ENCODE results near the gene SPTLC2. TPM values are rescaled to one million over a fixed set of nuclear protein-coding genes. Genes with fewer than 3 reads are reported as not detected.

The SPTLC2 gene
- total and polyA plus RNA-seq, 2 of the 8 experiments (the other 6 are each of a cell fraction or from before 2014, with no cell fraction given): 8.9 to 35.1 TPM

DNA sequence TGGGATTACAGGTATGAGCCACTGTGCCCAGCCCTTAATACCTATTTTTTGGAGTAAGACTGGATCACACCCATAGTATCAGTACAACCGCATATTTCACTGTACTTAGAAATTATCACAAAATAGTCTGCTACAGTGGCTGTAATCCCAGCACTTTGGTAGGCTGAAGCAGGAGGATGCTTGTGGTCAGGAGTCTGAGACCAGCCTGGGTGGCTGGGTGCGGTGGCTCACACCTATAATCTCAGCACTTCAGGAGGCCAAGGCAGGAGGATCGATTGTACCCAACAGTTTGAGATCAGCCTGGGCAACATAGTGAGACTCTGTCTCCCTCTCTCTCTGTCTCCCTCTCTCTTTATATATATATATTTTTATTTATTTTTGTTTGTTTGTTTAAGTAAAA is 5.9 kb downstream of the SPTLC2 start:
- Histone ChIP-seq H3K23me2 (ENCODE audit: low read depth, low read length) (peaks cover 4% of the 10 kb centered on the region; the same call in 1 of the 2 replicates), H3K79me1 (ENCODE audit: low read depth, low read length) (peaks cover 5% of the 10 kb centered on the region; the same call in 1 of the 2 replicates), H3K14ac (ENCODE audit: insufficient read length) (no peak overlapping the region), H2BK15ac (ENCODE audit: low read length) (no peak overlapping the region), H2AK5ac (ENCODE audit: low read depth, low read length) (no peak overlapping the region), H4K5ac (ENCODE audit: insufficient read length, low read depth, low read length) (no peak overlapping the region), H3K4ac (replicated peaks; ENCODE audit: insufficient read length, low read depth, low read length) (no peak overlapping the region), H2BK120ac (replicated peaks; ENCODE audit: low read depth, low read length) (no peak overlapping the region), H4K20me1 (replicated peaks in 1 of 2; ENCODE audit: control insufficient read depth in 1 of 2, insufficient read depth in 2 of 2, low read length in 2 of 2) (peaks cover 4 to 5% of the 10 kb centered on the region in 2 experiments), H3K23ac (ENCODE audit: insufficient read length) (no peak overlapping the region), H3K9ac (replicated peaks in 1 of 4; ENCODE audit: extremely low read depth in 1 of 4, low read depth in 3 of 4, low read length in 3 of 4) (no peak overlapping the region), H2AFZ (ENCODE audit: low read length) (no peak overlapping the region), H3K4me1 (replicated peaks in 1 of 4; ENCODE audit: control insufficient read depth in 3 of 4, insufficient read depth in 4 of 4, low read length in 3 of 4) (peaks cover 0 to 3% (median 0%) of the 10 kb centered on the region in 4 experiments; a peak in 2 of 7 replicates), H3K36me3 (ENCODE audit: control insufficient read depth in 2 of 4, insufficient read depth in 4 of 4, low read length in 3 of 4) (no peaks in the 10 kb centered on the region), H3K27me3 (replicated peaks in 1 of 4; ENCODE audit: control insufficient read depth in 3 of 4, extremely low read depth in 1 of 4, insufficient read depth in 3 of 4, low read length in 3 of 4) (no peaks in the 10 kb centered on the region), H3K9me3 (ENCODE audit: insufficient read depth in 2 of 2, low read depth in 1 of 2, low read length in 1 of 2) (no peaks in the 10 kb centered on the region), H3K18ac (ENCODE audit: extremely low read depth, low read length) (no peak overlapping the region), H2BK20ac (ENCODE audit: low read length) (no peak overlapping the region), H3K79me2 (ENCODE audit: control insufficient read depth in 1 of 2, insufficient read depth in 2 of 2, low read length in 2 of 2) (peaks cover 5 to 92% of the 10 kb centered on the region in 2 experiments), H3K4me3 (ENCODE audit: extremely low read depth in 1 of 4, insufficient read depth in 2 of 4, low read depth in 3 of 4, low read length in 4 of 4) (no peak overlapping the region), H3K27ac (ENCODE audit: low read depth, low read length) (no peak overlapping the region), H3K4me2 (ENCODE audit: insufficient read depth in 1 of 2, low read depth in 2 of 2, low read length in 2 of 2) (no peak overlapping the region), H3K56ac (replicated peaks; ENCODE audit: insufficient read length, low read depth, low read length) (no peak overlapping the region), H4K8ac (ENCODE audit: extremely low read depth, insufficient read depth, low read length) (no peak overlapping the region), H2BK12ac (ENCODE audit: low read depth, low read length) (no peak overlapping the region), H4K91ac (replicated peaks; ENCODE audit: insufficient read length, low read length) (no peak overlapping the region), H2BK5ac (ENCODE audit: low read depth, low read length) (no peak overlapping the region)
- ChIA-PET POLR2A (ENCODE audit: partially characterized antibody) (no interaction called here), CTCF (ENCODE audit: partially characterized antibody) (interaction anchor here (0.7 kb wide), 1 partner anchor 132 kb away, joined by 3 read pairs; no protein-coding TSS in a partner anchor)
- DNase-seq (ENCODE audit: low read depth in 1 of 2, low spot score in 2 of 2) (no peak), FAIRE-seq (no peak)
- WGBS, 2 experiments (ENCODE audit: extremely low coverage in 1 of 2, insufficient coverage in 1 of 2, insufficient read length in 1 of 2, insufficient replicate concordance in 2 of 2, low coverage in 1 of 2, low lambda C conversion rate in 2 of 2, missing lambda C conversion rate in 1 of 2): 76% methylated on average over 3 of the region's 3 CpGs; no CpG with 5 or more reads in 1 of the 2 experiments
- TF ChIP-seq NANOG (IDR thresholded peaks at IDR 0.05; ENCODE audit: insufficient read depth, low read depth, low read length, poor library complexity, severe bottlenecking): no peak
- TF ChIP-seq RBBP5 (IDR thresholded peaks at IDR 0.05; ENCODE audit: borderline replicate concordance, low read depth, low read length): no peak
- no peak for TF ChIP-seq SP4 (IDR thresholded peaks at IDR 0.05; ENCODE audit: low read length)
- TF ChIP-seq SP1 (IDR thresholded peaks at IDR 0.05; ENCODE audit: low read depth, low read length): no peak
- TF ChIP-seq RNF2 (IDR thresholded peaks at IDR 0.05; ENCODE audit: borderline replicate concordance, low read depth, low read length, missing control alignments, poor library complexity, severe bottlenecking): no peak
- no peak for TF ChIP-seq KDM4A (IDR thresholded peaks at IDR 0.05; ENCODE audit: low read depth, low read length, severe bottlenecking)
